Muscle layer of colon (tissue), 2 donors: Measurements from ENCODE around the gene RNF182.

Experiments
- H3K27ac ChIP-seq: one replicate; pipeline ENCODE4 v1.7.0; 2013; ENCODE audit warnings: low read depth, mild to moderate bottlenecking, low read length, moderate library complexity
- H3K27me3 ChIP-seq, 2 donors: one replicate each; pipeline ENCODE4 v1.7.0; 2013; ENCODE audit warnings: low read length in 2 of 2, mild to moderate bottlenecking in 2 of 2; ENCODE audit not compliant: insufficient read depth in 2 of 2, control insufficient read depth in 1 of 2
- H3K36me3 ChIP-seq: one replicate; pipeline ENCODE4 v1.7.0; 2013; ENCODE audit warnings: mild to moderate bottlenecking, low read length; ENCODE audit not compliant: insufficient read depth
- H3K4me1 ChIP-seq: one replicate; pipeline ENCODE4 v1.7.0; 2013; ENCODE audit warnings: mild to moderate bottlenecking, low read length; ENCODE audit not compliant: insufficient read depth
- H3K4me3 ChIP-seq, 2 donors: one replicate each; pipeline ENCODE4 v1.7.0; 2013; ENCODE audit warnings: low read length in 2 of 2, low read depth in 1 of 2, mild to moderate bottlenecking in 1 of 2, moderate library complexity in 1 of 2
- H3K9ac ChIP-seq: one replicate; pipeline ENCODE4 v1.7.0; 2013; ENCODE audit warnings: low read length
- H3K9me3 ChIP-seq: one replicate; pipeline ENCODE4 v1.7.0; 2013; ENCODE audit warnings: mild to moderate bottlenecking, low read length
- donor health status: abdominal sarcoma.
- donor health status: Adenocarcinoma of cecum.

The RNF182 gene

DNA sequence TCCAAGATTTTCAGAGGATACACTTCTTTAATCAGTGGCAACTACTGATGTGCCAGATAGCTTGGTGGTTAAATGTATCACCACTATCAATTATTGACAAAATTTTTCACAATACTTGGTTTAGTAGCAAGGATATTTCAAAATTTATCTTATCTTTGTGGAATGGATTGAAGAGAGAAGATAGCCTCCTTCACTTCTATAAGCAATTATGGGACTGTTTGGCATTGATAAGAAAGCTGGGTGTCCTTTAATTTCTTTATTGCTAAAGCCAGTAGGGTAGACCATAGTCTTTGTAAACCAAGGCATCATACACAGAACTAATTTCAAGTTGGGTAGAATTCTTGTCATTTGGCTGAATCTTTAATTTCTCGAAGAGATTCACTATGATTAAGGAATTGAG lies 4.9 kb upstream of the RNF182 start:
- H3K9me3 ChIP-seq = no peaks in the 10 kb centered on the region
- peaks cover 7 to 9% of the 10 kb centered on the region in 2 donors for H3K27me3 ChIP-seq
- no peaks in the 10 kb centered on the region for H3K36me3 ChIP-seq
- no peak overlapping the region for H3K9ac ChIP-seq
- no peak overlapping the region for H3K27ac ChIP-seq
- H3K4me3 ChIP-seq = no peak overlapping the region
- peaks cover 6% of the 10 kb centered on the region for H3K4me1 ChIP-seq

DNA sequence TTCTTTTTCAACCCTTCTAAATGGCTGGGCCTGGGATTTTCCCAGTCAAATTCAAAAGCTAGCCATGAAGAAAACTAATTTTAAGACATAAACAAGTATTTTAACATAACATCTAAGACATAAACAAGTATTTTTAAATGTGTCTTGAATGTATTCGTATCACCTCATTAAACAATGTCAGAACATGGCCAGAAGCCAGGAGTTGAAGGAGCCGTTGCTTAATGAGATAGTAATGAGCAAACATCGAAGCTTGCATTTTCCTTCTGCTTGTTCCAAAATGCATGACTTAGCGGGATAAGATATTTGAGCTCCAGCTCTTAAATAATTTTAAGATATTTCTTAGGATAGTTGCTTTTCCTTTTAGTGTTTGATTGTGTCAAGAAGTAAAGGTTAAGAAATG lies 4.2 kb upstream of the RNF182 start:
- Histone ChIP-seq H3K9me3 (peaks cover 2% of the 10 kb centered on the region), H3K4me1 (peaks cover 9% of the 10 kb centered on the region), H3K4me3 (no peak overlapping the region), H3K27me3 (peaks cover 13 to 14% of the 10 kb centered on the region in 2 donors), H3K9ac (no peak overlapping the region), H3K36me3 (no peaks in the 10 kb centered on the region), H3K27ac (no peak overlapping the region)

DNA sequence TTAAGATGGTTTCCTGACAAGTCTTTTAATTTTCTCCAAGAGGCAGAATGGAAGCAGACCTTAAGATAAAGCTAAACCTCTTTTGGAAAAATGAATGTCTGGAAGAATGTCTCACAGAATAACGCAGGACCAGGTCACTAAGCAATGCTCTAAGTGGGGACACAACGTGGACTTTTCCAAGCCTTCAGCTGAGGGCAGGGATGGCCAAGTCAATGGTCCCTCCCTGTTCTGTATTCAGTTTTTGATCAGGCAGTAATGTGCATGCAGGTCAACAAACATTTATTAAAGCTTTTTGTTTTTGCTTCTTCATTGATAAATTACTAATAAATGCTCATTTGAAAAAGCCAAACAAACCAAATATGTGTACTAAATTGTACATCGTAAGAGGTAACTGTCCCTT lies 2.0 kb upstream of the RNF182 start:
- peaks cover 10% of the 10 kb centered on the region for H3K4me1 ChIP-seq
- peaks cover 34 to 36% of the 10 kb centered on the region in 2 donors for H3K27me3 ChIP-seq
- no peak overlapping the region for H3K9ac ChIP-seq
- no peak overlapping the region for H3K4me3 ChIP-seq
- H3K27ac ChIP-seq = no peak overlapping the region
- peaks cover 5% of the 10 kb centered on the region for H3K9me3 ChIP-seq
- no peaks in the 10 kb centered on the region for H3K36me3 ChIP-seq

DNA sequence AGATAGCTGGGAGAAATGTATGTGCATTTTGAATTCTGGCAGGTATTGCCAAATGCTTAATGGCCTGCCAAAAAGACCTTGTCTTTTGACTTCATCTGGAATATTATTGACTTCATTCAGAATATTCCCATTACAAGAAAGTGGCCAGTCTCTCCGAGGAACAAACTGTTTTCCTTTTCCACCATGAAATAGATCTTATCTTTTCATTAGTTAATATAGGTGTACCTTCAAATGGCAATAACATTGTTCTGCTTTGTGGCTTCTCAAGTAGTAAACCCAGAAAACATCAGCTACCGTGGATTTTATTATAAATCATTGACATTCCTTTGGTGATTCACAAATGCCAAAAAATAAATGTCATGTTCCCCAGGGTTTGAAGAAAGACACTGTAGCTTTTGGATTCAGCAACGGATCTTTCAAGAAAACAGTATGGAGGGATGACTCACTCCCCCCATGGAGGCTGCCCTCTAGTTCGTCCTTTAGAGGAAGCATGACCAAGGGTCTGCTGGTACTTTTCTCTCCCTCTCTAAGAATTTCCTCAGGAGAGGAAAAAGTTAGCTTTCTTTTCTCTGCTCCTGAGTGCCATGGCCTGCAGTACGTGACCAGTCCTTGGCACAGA lies 1.1 kb upstream of the RNF182 start:
- no peak overlapping the region for H3K9ac ChIP-seq
- H3K9me3 ChIP-seq = peaks cover 5% of the 10 kb centered on the region
- peaks cover 42% of the 10 kb centered on the region in 2 donors for H3K27me3 ChIP-seq
- H3K36me3 ChIP-seq = no peaks in the 10 kb centered on the region
- peaks cover 10% of the 10 kb centered on the region for H3K4me1 ChIP-seq
- H3K4me3 ChIP-seq = peak overlapping the region in 1 of 2 donors; percentile 49
- H3K27ac ChIP-seq = no peak overlapping the region

DNA sequence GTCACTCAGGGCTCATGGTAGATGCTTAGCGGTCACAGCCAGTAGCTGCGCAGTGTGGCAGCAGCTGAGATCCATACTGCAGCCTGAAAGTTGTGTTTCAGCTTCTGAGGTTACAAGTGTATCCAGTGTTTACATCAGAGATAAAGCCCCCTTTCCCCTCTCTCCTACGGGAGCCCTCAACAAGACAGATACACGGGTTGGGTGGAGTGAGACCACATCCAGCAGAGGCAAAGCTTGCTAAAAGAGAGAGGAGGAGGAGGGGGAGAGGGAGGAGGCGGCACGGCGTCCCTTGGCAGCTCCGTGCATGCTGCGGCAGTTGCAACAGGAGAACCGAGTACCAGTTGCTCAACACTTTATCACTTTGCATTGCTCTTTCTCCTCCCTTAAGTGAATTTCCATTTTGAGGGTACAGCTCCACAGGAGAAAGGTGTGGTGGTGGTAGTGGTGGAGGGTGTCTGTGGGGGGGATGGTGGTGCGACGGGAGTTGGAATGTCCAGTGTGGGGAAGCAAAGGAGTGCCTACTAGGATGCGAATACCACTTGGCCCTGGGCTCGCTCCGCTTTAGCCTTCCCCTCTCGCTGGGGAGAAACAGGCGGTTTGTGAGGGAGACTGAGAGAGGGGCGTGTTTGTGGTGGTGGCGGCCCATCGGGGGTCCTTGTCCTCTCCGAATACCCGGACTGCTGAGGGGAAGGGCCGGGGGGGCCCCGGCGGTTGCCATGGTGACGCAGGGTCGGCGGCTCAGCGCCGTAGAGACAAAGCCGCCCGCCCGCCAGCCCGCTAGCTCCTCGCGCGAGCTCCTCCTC lies 405 bp upstream of the RNF182 start:
- Histone ChIP-seq H3K27me3 (peaks cover 45 to 49% of the 10 kb centered on the region in 2 donors), H3K27ac (no peak overlapping the region), H3K36me3 (no peaks in the 10 kb centered on the region), H3K9me3 (peaks cover 5% of the 10 kb centered on the region), H3K4me1 (peaks cover 10% of the 10 kb centered on the region), H3K9ac (no peak overlapping the region), H3K4me3 (peak overlapping the region in 1 of 2 donors; percentile 49)

DNA sequence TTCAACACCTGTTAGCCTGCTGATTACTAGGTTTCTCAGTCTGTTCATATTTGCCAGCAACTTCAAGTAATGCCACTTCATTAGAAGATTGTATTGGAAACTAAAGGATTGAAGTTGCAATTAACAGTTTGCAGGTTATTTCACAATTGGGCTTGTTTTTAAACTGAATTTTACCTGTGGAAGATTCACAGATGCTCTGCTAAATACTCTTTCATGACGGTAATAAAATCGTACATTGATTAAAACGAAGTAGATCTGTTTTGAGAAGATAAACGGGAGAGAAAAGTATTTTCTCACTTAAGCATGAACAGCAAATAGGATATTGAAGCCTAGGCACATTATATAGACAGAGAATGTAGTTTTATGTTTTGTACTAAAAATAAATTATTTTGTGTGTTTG lies 1.6 kb downstream of the RNF182 start:
- H3K4me1 ChIP-seq = peaks cover 10% of the 10 kb centered on the region
- H3K4me3 ChIP-seq = no peak overlapping the region
- H3K27me3 ChIP-seq = peaks cover 51 to 52% of the 10 kb centered on the region in 2 donors
- peaks cover 5% of the 10 kb centered on the region for H3K9me3 ChIP-seq
- H3K27ac ChIP-seq = no peak overlapping the region
- H3K36me3 ChIP-seq = no peaks in the 10 kb centered on the region
- no peak overlapping the region for H3K9ac ChIP-seq

DNA sequence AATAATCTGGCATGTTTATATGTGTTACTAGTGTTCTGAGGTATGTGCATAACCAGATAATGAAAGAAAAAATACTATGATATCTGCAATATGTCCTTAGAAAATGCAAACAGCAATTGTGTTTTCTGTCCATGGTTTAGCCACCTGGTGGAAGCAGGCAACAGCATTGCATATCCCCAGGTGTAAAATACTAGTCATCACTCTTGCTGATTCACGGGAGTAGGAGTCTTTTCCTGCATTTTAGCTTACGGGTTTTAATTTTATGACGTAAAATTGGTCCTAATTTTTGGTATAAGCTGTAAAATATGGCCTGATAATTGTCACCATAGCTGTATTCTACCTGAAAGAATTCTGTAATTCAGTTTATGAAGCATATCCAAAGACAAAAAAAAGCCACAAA lies 2.5 kb downstream of the RNF182 start:
- peaks cover 10% of the 10 kb centered on the region for H3K4me1 ChIP-seq
- no peak overlapping the region for H3K27ac ChIP-seq
- peaks cover 51 to 52% of the 10 kb centered on the region in 2 donors for H3K27me3 ChIP-seq
- no peak overlapping the region for H3K4me3 ChIP-seq
- H3K9me3 ChIP-seq = peaks cover 5% of the 10 kb centered on the region
- H3K9ac ChIP-seq = no peak overlapping the region
- no peaks in the 10 kb centered on the region for H3K36me3 ChIP-seq

DNA sequence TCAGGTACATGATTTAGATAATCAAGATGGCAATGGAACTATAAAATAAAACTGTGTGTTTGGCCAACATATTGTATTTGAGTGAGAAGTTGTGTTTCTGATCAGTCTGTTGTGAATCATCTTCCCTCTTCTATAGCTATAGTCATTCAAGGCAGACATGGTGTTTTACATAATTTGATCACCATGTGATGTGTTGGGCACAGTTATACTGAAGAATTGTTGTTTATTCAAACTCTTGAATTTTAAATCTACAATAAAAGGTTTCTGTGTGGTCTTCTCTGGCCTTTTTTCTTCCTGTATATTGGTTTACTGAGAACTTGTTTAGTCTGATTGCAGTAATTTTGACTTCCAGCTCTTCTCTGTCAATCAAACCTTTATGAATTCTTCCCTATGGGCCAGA lies 4.4 kb downstream of the RNF182 start:
- Histone ChIP-seq H3K36me3 (no peaks in the 10 kb centered on the region), H3K4me1 (peaks cover 8% of the 10 kb centered on the region), H3K4me3 (no peak overlapping the region), H3K9ac (no peak overlapping the region), H3K27me3 (peaks cover 46 to 51% of the 10 kb centered on the region in 2 donors), H3K27ac (no peak overlapping the region), H3K9me3 (peaks cover 5% of the 10 kb centered on the region)

DNA sequence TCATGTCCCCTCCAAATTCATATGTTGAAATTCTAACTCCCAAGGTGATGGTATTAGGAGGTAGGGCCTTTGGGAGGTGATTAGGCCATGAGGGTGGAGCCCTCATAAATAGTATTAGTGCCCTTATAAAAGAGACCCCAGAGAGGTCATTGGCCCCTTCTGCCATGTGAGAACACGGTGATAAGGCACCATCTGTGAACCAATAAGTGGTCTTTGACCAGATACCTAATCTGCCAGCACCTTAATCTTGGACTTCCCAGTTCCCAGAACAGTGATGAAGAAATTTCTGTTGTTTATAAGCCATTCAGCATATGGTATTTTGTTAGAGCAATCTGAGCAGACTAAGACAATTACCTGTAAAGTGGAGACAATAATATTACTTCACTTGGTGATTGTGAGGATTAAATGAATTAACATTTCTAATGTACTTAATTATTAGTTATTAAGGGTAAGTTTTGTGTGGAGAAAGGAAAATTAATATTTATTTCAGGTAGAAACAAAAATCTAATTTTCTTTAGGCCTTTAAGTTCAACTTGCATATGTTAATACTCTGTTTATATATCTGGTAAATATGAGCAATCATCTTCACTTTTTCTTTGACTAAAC lies 7.1 kb downstream of the RNF182 start:
- H3K27me3 ChIP-seq = peaks cover 25 to 26% of the 10 kb centered on the region in 2 donors
- no peaks in the 10 kb centered on the region for H3K9me3 ChIP-seq
- no peak overlapping the region for H3K27ac ChIP-seq
- no peaks in the 10 kb centered on the region for H3K36me3 ChIP-seq
- no peak overlapping the region for H3K9ac ChIP-seq
- no peak overlapping the region for H3K4me3 ChIP-seq
- no peaks in the 10 kb centered on the region for H3K4me1 ChIP-seq

DNA sequence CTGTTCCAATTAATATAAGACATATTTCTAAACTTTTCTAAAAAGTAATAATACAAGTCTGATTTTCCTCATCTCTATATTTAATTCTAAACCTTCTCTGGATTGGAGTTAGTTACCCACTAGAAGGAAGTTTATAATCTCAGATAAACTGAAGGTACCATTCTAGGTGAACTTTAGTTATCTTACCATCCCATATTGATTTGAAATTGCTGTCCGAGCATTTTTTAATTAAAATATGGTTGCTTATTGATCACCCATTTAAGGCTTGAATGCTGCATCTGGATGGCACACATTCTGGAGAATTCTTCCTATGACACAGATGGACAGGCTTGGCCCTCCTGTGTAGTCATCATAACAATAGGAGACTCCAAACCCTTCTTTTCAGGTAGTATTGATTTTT lies 8.0 kb downstream of the RNF182 start:
- H3K27ac ChIP-seq = no peak overlapping the region
- H3K4me3 ChIP-seq = no peak overlapping the region
- H3K9me3 ChIP-seq = no peaks in the 10 kb centered on the region
- H3K4me1 ChIP-seq = no peaks in the 10 kb centered on the region
- no peak overlapping the region for H3K9ac ChIP-seq
- no peaks in the 10 kb centered on the region for H3K36me3 ChIP-seq
- peaks cover 16 to 17% of the 10 kb centered on the region in 2 donors for H3K27me3 ChIP-seq

DNA sequence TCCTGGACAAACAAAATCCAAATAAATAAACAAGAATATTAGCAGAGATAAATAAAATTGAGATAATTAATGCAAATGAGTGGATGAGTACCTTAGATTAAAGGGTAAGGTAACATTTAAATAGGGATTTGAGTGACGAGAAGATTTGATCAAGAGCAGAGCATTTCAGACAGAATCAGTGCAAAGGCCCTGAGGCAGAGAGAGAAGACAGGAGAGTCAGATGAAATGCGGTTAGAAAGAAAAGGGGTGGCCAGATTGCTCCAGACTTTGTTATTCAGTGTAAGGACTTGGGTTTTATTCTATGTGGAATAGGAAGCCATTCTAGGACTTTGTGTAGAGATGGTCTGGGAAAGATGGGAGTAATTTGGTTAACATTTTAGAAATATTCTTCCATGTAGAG lies 10.0 kb downstream of the RNF182 start:
- Histone ChIP-seq H3K36me3 (no peaks in the 10 kb centered on the region), H3K4me1 (no peaks in the 10 kb centered on the region), H3K27me3 (peaks cover under 1 to 6% of the 10 kb centered on the region in 2 donors), H3K27ac (no peak overlapping the region), H3K9ac (no peak overlapping the region), H3K4me3 (no peak overlapping the region), H3K9me3 (no peaks in the 10 kb centered on the region)
